CD4-positive, alpha-beta T cell treated with Interleukin-21 for 1 hour (primary cell): ENCODE results near the gene MINDY1.

Experiments used
- DNase-seq: peaks from one replicate; pipeline ENCODE4 v3.0.0-alpha.2; 2020

The MINDY1 gene

DNA sequence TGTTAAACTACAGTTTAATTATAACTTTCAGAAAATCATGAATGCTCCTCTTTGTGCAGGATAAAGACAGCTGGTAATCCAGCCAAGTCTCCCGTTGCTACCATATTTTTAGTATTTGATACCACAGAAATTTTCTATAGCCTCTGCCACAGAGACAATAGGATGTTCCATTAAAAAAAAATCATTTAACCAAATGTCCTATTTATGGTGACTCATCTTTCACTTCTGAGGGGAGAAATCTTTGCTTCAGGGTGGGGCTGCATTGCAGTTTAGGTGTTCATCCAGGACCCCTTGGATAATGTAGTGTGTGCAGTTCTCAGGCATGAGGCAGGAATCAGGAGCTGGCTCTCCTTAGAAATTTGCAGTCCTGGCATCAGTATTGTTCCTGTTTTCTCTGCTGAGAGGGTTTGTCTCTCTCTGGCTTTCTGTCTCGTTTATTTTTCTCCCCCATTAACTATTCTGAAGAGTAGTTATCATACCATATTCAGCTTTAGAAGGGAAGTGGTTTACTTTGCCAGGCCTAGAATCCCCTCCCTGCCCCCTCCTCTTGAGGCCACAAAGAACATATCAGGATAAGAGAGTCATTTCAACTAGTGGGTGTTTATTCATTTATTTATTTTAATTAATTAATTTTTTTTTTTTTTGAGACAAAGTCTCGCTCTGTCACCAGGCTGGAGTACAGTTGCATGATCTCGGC lies 4.6 kb upstream of the MINDY1 start:
- no peak for DNase-seq

DNA sequence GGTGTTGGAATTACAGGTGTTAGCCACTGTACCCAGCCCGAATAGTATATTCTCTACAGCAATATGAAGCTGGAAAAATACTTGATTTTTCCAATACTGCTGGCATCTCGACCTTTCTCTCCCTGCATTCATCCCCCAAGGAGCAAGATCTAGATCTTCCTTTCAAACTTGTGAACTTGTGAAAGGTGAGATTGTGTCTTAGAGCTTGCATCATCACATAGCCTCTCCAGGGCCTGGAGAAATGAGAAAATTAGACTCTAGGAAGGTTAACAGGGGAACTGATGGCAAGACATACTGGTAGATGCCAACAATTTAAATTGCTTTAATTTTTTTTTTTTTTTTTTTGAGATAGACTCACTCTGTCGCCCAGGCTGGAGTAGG lies 3.6 kb upstream of the MINDY1 start:
- no peak for DNase-seq

DNA sequence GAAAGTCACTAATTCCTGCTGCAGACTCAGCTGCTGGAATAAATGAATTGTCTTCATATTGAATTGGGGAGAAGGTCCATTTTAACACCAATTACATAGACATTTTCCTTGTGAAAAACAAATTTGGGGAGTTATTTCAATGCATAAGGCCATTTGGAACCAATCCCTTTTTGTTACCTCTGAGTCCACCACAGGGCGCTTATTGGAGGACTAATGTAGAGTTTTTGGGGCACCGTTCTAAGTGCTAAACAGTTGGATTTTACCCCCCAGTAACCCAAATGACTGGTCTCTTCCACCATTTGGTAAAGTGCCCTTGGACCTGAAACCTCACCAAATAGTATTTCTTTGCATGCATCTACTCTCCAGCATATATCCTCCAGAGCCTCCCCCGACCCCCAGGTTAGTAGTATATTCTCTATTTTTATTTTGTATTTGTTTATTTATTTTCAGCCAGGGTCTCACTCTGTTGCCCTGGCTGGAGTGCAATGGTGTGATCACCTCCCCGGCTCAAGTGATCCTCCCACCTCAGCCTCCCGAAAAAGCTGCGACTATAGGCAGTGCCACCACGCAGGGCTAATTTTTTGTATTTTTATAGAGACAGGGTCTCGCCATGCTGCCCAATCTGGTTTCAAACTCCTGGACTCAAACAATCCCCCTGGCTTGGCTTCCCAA lies 3.1 kb upstream of the MINDY1 start:
- no peak for DNase-seq

DNA sequence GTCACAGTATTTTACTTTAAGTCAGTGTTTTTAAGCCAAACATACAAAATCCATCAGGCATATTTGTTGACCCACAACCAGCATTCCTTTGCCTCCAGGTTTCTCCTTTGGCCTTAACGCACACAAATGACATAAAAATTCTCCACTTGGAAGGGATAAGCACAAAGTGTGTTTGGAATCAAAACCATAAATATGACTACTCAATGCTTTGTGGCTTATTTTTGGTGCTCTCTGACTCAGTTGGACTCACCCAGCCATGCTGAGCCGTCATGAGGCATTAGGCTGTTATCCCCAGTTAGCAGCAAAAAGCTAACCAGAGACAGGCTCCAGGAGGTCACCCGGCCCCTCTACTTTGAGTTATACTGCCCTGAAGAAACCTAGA lies 2.5 kb upstream of the MINDY1 start:
- no peak for DNase-seq

DNA sequence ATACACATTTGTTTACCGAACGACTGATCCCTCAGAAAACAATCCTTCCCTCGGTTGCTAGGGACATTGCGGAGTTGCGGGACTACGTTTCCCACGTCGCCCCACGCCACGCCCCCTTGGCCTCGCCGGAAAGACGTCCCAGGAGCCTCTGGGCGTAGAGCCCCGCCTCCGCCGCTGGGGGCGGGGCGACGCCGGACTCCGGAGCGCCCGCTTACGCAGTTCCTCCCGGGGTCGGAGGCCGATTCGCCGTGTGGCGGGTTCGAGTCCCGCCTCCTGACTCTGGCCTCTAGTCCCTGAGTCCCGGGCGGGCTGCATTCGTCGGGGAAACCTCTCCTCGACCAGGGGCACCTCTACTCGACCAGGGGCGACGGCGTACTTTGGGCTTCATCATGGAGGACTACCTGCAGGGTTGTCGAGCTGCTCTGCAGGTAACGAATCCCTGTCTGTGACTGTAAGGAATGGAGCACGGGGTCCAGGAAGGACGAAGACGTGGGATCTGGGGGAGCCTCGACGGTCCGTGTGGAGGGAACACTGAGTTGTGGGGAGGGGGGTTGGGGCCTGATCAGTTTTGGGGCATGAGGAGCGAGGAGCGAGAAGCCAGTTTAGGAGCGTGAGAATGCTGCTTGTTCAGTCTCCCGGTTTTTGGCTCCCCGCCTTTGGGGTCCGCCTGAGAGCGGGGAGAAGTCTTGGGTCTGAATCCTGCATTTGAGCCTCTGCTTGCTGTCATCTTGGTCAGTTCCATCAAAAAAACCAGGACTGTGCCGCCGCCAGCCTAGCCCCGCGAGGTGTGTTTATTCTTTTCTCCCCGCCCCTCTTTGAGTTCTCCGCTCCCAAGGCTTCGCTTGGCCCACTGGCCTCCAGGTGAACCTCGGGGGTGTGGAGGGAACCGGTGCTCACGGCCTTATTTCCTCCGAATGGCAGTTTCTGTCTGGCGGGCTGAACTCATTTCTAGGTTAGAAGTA lies 1.8 kb upstream of the MINDY1 start, which contains the start of gene PRUNE1:
Gene PRUNE1 (plus strand): TSS at position 206 of the 962 bp plus-strand sequence. CDS start 184 bp downstream, at position 390.
- peak; percentile 98 for DNase-seq

DNA sequence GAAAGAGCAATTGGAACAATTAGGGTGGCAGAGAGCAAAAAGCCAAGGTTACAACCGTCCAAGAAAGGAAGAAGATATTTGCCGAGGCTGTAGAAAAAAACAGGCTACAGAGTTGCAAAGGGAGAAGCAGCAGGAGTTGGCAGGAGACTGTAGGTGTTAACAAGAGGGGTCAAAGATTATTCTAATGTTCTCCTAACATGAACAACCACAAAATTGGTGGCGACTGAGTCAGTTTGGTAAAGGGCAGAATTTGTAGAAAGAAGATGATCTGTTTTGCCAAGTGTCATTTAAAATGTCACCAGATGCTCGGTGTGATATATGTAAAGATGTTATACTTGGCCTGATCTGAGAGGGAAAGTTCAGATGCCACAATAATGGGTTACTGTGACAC lies 1.1 kb upstream of the MINDY1 start:
- DNase-seq = no peak

DNA sequence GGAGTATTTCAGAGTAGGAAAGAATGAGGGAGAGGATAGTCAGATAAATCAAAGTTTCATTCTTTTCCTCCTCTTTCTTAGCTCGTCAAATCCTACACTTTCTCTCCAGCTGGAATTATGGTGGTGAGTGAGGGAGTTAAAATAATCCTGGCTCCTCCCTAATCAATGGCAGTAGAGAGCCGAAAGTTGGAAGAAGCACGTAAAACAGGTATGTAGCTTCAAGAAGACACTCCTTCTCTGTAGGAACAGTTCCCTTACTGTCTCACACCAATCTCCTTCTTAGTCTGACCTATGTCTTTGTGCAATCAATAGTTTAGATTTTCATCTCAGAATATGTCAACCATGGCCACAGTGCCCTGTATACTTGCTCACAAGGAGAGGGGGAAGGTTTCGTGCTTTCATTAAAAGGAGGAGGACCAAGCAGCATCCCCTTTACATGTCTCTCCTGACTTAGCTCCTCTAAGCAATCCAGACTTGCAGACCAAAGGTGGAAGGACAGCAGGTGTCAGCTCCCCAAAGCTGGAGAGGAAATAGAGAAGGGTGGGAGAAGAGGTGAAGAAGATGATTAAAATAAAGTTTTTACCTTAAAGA lies 878 bp downstream of the MINDY1 start:
- no peak for DNase-seq

DNA sequence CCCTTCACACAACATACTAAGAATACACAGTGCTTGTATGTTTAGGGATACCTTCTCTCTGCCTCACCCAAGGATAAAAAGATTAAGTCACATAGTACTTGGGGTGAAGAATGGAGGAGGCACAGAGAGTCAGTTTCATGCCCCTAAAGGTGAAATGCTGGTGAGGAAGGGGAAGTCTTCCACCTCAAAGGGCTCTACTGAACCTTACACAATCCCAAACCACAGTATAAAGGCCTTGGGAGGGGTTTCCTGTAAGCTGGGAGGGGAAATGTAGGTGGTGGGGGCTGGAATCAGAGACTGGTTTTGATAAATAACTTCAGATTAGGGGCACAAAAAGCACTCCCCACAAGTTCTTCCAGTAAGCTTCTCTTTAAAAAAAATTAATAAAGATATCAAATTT lies 3.5 kb downstream of the MINDY1 start:
- peak; percentile 51 for DNase-seq

DNA sequence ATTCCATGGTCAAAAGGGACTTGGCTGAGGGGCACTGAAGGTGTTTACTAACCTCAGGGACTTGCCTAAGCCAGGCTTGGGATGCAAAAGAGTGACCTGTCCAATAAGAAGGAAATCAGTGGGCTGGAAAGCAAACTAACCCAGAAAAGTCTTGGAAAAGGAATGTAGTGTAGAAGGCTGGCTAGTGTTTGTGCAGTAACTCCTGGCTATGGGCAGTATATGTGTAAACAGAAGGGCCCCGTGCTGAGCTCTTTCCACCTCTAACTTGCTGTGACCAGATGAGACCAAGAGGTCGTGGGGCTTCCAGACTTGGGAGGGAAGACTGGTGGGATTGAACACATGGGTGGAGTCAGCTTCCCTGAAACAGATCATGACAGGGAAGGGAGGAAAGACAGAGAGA lies 4.1 kb downstream of the MINDY1 start:
- no peak for DNase-seq

DNA sequence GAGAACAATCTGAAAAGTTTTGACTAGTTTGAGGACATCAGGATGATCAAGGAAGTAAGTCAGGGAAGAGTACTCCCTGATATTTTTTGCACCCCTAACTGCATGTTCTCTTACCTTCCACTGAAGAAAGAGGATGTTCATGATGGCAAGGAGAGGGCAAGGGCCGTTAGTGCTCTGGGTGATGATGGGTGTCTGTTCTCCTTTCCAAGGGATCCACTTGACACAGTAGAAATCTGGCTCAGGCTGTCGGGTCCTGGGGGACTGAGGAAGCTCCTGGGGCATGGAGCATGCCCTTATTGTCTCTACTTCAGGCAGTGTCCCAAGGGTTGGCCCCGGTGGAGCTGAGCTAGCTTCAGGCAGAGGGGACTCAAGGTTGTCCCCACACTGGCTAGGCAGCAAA lies 4.7 kb downstream of the MINDY1 start:
- DNase-seq = no peak

DNA sequence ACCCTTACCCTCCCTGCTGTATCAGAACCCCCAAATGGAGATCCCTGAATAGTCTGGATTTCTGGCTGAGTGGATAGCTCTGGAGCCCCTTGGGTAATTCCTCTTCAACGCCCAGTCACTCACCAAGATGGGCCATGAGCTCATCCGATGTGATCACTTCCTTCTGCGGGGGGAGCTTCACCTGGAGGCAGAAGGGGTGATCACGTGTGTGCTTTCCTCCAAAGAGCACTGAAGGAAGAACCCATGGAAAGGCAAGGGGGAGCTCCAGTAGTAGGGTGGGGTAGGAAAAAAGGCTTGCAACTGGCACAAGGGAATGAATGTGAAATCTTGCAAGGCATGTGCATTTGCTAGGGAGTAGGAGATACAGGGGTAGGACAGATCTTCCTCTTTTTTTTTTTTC lies 5.1 kb downstream of the MINDY1 start:
- DNase-seq = no peak

DNA sequence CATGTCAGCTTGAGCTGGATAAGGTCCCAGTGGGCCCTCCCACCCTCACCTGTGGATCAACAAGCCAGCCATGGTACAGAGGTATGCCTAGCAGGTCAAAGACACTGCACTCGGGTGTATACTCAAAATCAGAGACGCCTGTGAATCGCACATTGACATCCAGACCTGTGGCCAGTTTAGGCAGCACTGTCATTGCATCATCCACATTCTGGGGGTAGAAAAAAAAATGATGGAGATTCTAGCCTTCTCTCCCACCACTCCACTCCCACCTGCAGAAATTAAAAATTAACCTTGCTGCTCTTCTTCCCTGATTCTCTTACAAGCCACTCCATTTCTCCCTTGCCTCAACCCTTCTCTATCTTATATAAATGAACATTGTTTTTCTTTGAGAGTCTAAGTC lies 6.3 kb downstream of the MINDY1 start:
- DNase-seq = no peak

DNA sequence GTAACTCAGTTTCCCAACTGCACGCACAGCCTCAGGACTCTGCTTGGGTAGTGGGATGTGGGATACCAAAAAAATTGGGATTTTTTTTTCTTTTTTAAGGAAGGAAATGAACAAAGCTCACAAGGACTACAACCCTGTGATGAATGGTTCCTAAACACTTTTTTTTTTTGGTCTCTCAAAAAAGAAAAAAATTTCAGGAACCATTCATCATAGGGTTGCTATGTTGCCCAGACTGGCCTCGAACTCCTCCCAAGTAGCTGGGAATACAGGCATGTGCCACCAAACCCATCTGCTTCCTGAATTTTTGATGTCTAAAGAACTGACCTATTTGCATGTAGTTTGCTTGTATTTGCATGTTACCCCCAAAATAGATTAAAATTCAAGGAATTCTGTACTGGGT lies 6.8 kb downstream of the MINDY1 start:
- no peak for DNase-seq

DNA sequence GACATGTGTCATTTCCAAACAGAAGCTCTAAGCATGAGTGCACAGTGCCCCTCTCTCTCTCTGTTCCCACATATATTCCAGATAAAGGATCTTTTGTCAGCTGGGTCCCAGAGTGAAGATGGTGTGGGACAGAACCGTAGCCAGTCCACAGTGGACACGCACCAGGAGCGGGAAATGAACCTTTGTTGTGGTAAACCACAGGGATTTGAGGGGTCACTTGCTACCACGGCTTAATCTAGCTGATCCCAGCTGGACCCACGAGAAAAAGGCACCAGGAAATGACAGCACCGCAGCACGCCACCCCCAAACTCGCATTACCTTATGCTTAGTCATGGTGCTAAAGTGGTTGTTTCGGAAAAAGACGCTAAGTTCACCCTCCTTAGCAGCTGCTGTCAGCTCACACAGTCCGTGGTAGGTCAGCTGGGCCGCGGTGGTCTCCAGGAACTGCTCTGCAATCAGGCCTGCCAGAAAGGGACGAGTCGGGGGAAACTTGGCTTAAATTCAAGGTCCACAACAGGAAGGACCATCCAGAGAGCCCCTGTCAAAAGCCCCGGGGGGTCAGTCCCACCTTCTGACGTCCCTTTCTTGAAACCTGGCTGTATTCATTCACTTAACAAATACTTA lies 7.5 kb downstream of the MINDY1 start:
- no peak for DNase-seq

DNA sequence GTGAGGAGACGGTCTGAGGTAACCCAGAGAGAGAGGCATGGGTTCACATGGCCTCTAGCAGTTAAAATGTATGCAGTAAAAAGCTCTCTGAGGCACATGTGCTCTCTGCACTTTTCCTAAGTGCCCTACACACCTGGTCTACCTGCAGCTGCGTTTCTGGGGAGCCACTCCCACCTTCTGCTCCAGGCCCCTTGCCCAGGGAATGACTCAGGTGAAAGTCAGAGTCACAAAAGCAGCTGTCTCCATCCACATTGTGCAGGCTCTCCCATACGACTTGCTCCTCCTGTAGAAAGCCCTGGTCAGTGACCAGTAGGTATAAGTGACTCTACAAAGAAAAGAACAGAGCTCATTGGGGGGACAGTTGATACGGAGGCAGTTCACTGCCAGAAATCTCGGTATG lies 8.8 kb downstream of the MINDY1 start:
- DNase-seq = no peak

DNA sequence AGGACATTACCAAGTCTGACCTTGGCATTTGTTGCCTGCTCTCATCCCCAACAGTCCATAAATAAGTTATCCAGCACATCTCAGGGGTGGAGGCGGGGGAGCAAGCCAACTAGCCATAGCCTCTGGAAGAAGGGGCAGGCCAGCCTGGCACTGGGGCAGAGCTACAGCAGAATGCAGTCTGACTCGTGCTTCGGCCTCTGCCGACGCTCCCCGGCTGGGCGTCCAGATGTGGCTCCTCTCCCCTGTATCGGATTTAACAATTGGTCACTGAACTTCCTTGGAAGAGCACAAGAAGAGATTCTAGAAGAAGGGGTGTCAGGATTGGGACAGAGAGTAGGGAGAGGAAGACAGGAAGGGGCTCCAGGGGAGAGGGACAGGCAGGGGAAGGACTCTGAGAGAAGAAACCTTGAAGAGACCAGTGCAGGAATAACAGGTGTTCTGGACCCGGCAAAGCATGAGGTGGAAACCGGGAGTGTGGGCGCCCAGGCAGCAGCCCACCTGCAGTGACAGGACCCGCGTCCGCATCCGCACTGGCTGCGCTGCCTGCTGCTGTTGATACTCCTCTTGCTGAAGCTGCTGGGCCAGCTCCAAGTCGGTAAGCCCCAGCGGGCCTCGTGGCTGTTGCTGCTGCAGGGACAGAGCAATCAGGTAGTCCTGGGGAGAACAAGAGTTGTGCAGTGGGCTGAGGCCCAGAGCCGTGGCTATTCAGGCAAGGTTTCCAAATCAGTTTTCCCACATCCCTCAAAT lies 9.4 kb downstream of the MINDY1 start:
- no peak for DNase-seq

DNA sequence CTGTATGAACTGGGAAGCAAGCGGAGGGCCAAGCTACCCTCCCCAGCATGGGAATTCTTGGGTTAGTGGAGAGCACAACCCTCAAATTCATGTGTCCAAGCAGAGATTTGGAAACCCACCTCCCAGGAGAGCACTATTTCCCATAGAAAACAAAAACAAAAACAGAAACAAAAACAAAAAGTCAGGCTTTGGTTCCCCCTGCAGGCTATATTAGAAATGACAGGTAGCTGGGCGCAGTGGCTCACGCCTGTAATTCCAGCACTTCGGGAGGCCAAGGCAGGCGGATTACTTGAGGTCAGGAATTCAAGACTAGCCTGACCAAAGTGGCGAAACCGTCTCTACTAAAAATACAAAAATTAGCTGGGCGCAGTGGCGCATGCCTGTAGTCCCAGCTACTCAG lies 10.8 kb downstream of the MINDY1 start:
- peak; percentile 54 for DNase-seq

DNA sequence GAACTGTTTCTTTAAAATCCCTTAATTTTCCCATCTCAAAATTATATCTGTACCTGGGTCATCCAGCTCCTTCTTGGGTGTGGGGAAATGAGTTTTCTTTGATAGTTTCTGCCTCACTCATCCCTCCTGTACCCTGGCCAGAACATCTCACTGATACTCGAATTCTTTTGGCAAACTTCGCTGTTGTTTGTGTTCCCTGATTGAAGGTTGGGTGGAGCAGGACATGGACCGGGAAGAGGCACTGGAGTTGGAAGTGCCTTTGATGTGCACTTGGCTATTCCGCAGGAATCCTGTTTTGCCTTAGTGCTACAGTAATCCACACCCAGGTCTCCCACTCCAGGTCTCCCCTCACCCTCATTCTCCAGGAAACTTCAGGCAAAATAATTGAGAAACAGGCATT lies 11.2 kb downstream of the MINDY1 start:
- no peak for DNase-seq

DNA sequence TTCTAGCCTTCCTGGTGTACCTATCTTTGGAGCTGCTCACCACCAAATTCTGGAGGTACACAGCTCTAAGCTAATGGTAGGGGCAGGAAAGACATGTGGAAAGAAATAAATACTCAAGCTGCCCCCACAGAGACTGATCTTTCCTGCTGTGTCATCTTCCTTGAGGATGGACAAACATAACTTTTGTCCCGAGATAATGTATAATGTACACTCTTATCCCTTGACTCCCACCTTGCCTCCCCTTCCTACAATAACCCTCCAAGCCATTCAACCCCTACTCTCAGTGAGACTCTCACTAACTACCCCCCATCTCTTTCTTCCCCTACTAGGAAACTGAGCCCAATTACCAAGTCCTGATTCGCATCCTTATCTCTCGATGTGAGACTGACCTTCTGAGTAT lies 12.5 kb downstream of the MINDY1 start:
- DNase-seq = no peak

DNA sequence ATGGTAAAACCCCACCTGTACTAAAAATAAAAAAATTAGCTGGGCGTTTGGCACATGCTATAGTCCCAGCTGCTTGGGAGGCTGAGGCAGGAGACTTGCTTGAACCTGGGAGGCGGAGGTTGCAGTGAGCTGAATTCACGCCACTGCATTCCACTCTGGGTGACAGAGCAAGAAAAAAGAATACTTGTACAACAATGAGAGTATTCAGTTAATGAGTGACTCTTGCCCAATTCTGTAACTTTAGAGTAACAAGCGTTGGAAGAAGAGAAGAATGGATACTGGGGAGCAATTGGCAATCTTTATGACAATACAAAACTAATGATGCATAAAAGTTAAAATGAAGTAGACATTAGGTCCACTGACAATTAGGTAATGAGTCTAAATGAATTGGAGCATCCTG lies 14.1 kb downstream of the MINDY1 start:
- DNase-seq = no peak

DNA sequence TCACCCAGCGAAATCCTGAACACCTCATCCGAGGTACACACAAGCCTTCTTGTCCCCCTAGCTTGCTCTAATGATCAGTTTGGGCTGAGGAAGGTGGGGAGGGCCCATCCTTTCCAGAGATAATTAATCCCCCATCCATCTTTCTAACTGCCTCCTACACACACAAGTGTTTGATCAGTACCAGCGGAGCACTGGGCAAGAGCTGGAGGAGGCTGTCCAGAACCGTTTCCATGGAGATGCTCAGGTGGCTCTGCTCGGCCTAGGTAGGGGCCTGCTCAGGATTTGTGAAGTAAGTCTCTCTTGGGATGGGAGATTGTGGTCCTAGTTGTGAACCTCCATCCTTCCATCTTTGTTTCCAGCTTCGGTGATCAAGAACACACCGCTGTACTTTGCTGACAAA lies 18.8 kb downstream of the MINDY1 start:
- DNase-seq = no peak

DNA sequence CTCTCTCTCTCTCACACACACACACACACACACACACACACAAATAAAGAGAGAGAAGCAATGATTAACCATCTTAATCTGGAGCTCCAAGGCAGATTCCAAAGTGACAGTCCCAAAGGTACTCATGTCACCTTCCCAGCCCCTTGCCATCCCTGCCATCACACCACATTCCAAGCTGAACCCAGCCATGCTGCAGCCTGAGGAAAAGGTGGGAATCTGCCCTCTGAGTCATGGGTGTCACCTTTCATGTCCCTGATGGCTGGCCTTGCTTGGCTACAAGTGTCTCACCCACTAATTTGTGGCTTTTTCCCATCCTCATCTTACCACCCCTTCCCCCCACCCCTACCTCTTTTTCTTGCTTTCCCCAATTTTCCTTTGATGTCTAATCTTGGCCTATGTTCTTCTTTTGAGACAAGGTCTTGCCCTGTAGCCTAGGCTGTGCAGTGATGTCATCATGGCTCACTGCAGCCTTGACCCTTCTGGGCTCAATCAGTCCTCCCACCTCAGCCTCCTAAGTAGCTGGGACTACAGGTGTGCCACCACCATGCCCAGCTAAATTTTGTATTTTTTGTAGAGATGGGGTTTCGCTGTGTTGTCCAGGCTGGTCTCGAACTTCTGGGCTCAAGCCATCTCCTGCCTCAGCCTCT lies 21.4 kb downstream of the MINDY1 start:
- no peak for DNase-seq
